NCI-H2227 treated with DMSO at 0.1 percent for 48 hours (cell line): Measurements from ENCODE around the gene EEF1AKMT1.
"Not testable (repeated sequence)": the region's sequence is repeated elsewhere in the genome, so short reads cannot be mapped to it uniquely, and the experiment has no call there.

Source experiments
- DNase-seq: peaks from one replicate; lab custom pipeline; 2025; lab: John Stamatoyannopoulos, UW

Gene EEF1AKMT1

DNA sequence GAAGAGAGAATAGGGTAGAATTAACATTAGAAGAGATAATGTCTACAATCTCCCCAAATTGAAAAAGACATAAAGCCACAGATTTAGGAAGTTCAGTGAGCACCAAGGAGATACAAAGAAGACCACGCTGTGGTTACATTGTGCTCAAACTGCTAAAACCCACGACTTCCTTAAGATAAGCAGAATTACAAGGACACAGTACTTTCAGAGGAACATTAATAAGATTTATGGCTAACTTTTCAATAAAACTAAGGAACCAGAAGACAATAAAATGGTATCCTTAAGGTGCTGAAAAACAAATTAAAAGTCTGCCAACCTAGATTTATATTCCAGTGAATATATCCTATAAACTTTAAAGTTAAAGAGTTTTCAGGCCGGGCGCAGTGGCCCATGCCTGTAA lies 77.7 kb downstream of the EEF1AKMT1 start:
- no peak for DNase-seq

DNA sequence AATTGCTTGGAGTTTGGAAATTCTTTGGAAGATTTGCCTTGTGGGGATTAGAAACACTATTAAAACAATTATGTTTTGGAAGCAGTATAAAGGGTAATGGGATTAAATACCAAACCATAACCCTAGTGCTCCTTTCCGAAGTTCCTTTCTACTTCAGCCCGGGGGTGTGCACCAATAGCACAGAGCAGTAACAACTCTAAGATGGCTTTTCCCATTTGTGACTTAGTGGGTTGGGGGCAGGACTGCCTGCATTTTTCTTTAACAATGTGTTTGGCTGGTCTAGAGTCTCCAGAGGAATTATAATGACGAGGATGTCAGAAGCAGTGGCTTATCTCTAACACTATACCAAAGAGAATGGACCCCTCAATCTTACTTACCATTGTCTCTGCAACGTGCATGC lies 82.1 kb downstream of the EEF1AKMT1 start:
- DNase-seq, result no peak

DNA sequence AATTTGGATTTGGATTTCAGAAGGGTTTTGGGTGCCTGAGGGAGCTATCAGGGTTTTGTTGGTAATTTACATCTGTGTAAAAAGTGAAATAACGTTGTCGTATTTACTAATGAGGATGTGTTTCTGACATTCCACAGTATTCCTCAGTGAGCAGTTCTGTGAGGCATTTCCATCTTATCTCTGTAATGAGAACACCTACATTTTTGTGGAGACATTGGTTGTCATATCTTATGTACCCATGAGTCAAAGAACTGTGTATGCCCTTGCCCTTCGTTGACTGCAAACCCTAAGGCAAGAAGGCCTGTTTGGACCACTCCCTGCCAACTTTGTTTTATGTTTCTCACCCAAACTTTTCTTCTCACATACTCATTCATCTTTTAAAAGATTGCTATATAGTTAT lies 84.5 kb downstream of the EEF1AKMT1 start:
- no peak for DNase-seq

DNA sequence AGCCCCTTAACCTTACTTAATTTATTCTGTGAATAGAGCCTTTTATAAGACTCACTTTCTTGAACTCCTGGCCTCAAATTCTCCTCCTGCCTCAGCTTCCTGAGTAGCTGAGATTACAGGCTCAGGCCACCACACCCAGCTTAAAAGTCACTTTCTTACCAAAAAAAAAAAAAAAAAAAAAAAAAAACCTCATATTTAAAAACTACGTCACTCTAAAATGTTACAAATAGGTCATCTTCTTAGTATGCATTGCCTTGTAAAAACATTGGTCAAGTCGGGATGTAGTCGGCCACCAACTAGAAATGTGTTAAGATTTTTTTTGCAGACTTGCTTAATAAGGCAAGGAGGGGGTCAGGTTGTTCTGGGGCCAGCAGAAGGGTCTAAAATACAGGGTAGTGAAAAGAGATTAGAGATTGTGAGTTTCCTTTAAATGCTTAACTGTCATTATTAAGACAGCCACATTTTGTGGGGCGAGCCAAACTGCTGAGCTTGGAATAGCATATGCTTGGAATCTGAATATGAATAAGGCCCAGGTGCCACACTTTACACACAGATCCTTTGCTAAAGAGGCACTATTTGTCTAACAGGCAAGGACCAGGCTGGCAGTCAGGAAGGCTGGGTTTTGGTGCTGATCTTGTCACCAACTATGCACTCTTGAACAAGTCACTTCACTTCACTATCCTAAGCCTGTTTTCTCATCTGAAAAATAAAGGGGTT lies 86.7 kb downstream of the EEF1AKMT1 start:
- no peak for DNase-seq

DNA sequence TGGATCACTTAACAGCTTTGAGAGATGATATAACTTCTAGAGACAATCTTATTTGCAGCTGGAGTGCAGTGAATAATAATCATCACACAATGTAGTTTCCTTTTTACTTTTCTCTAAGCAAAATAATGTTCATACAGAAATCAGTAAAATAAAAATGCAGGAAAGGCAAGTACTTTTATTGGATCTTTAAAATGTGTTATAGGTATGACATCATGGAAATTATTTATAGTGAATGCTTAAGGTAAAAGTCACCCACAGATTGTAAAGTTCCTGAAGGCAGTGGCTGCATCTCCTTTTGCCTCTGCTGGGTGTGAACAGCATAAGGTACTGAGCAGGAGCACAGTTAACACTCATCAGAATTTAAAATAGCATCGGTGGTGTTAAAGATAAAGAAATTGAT lies 87.6 kb downstream of the EEF1AKMT1 start:
- no peak for DNase-seq

DNA sequence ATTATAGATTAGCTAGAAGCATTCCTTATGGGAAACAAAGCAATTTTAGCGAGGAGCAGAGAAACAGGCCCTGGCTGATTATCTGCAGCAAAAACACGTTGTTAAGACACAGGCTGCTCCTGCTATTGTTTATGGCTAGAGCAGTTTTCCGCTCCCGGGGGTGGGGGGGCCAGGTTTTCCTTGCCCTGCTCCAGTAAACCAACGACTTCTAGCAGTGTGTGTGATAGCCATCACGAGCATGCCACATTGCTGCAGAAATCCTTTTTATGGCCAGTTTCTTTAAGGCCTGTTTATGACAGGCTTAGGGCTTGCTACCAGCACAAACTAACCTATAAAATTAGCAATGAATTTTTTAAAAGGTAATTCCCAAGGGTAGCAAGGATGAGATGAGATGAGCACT lies 88.7 kb downstream of the EEF1AKMT1 start:
- DNase-seq, result no peak

DNA sequence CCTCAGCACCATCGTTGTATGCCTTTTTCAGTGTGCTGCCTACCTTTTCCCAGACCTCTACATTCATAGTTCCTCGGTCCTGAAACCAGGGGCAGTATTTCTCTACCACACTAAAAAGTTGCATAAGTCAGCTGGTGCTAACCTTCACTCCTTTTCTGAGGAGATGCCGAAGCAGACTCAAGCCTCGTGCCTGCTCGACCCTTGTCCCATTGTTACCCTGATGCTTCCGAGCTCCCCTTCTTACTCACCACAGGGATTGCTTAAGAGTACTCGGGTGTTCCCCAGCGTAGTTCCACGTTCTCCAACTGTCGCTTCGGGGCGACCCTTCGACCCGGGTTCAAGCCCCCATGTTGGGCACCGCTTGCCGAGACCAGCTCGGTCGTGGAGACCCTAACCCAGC lies 89.2 kb downstream of the EEF1AKMT1 start:
- no peak for DNase-seq

DNA sequence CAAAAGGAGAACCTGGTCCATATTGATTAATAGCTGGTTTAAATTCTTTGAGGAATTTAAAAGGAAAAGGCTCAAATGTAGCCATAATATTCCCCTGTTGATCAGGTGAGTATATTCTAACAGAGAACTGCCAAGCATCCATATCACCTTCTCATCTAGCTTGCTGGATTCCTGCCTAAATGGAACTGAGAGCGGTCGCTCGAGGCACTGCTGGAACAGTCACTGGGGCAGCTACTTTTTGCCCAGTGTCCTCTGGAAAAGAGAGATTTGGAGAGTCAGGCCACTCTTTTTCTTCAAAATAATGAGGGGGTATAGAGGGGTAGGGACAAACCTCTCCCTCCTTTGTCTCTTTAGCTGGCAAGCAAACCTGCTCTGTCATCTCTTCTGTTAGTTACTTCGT lies 89.7 kb downstream of the EEF1AKMT1 start:
- no peak for DNase-seq

DNA sequence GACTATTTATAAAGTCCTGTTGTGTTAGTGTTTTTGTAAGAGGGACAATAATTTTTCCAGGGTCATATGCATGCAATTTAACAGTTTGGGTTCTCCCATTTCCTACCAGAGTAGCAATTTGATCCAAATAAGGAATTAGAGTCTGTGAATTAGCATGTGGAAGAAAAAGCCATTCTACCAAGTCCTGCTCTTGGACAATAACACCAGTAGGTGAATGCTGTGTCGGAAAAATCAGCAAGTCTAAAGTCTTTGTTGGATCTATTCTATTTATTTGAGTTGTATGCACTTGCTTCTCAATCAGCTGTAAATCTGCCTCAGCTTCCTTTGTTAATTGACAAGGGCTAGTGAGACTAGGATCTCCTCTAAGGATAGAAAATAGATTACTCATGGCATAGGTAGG lies 91.7 kb downstream of the EEF1AKMT1 start:
- no peak for DNase-seq

DNA sequence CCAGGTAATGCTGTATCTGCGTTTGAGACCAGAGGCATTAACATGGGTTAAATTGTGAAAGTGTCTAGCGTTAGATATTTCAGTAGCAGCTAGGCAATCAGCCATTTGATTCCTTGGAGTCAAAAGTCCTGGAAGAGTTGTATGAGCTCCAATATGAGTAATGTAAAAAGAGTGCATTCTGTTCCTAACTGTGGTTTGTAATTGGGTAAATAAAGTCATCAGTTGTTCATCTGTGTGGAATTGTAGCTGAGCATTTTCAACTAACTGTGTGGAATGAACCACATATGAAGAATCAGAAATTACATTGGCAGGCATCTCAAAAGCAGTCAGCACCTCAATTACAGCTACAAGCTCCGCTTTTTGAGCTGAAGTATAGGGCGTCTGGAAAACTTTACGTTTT lies 92.3 kb downstream of the EEF1AKMT1 start:
- DNase-seq, result not testable (repeated sequence)

DNA sequence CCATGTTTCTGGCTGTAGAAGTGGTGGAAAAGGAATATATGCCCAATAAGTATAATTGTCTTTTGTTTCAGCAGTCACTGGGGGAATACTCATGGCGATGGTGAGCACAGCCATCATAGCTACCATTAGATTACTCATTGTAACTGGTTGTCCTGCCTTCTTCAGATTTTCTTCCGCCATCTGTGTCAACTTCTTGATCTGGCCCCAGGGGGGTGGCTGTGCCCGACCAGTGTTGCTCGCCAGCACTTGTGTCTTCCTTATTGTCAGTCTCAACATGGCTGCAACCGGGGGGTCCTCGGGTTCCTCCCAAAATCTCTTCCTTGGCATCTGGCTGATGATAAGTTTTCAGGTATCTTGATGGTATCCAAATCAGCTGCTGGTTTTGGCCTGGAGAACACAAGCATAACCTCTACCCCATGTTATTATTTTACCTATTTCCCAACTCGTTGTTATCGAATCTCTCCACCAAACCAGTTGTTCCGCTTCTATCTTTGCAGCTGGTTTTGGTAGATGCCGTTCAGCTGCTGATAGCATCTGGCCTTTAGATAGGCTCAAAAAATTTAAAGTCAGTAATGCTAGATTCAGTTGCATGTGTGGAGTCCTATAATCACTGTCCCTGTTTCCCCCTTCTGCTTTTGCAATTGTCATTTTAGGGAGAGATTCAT lies 93.2 kb downstream of the EEF1AKMT1 start:
- DNase-seq, result no peak

DNA sequence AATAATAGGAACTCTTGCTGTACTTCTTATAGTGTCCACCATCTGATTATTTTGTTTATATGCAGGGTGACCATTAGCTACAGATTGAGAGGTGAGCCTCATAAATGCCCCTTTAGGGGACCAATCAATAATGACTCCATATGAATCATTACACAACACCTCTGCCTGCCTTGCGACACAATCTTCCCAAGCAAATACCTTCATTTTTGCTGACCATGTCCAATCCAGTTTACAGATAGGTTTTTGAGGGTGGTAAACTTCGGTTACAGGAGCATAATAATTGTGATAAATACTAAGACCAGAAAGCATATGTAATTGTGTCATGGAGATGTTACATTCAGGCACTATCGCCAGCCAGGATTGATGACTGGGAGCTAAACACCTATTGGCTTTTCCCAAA lies 93.9 kb downstream of the EEF1AKMT1 start:
- DNase-seq, result no peak
